IMR-90 (cell line): Measurements from ENCODE around the gene SLC8A1. TPM values are rescaled to one million over a fixed set of nuclear protein-coding genes. Genes with fewer than 3 reads are reported as not detected.

ENCODE experiments used
- ATAC-seq: fragments of 200-7000 bp; cut with Tn5 transposase; 2 replicates; pipeline ENCODE4 v1.9.1; 2020; ENCODE audit warnings: low read depth, mild to moderate bottlenecking, moderate library complexity
- BruUV-seq: library from RNA; stranded (reverse); fragments of 400-500 nt; replicated peaks from 2 replicates; lab custom pipeline; 2021; lab: Mats Ljungman, UMichigan
- CTCF ChIA-PET: fragments of 300-600 bp; formaldehyde crosslinking; extraction: SDS; loops from one replicate; lab custom pipeline; 2021; ENCODE audit warnings: antibody characterized with exemption; lab: Yijun Ruan, JAX
- POLR2A ChIA-PET: fragments of 300-600 bp; sonication (Branson Sonifier 250); formaldehyde crosslinking; loops from one replicate; lab custom pipeline; 2022; ENCODE audit warnings: antibody characterized with exemption; ENCODE audit not compliant: unreplicated experiment; lab: Charles Lee
- DNase-seq: peaks from one replicate; pipeline ENCODE4 v3.0.0; 2013
- H2AFZ ChIP-seq: replicated peaks from 2 replicates; pipeline ENCODE3; 2013; ENCODE audit warnings: low read length, mild to moderate bottlenecking; ENCODE audit not compliant: poor library complexity
- H2AK5ac ChIP-seq: 2 replicates; pipeline ENCODE4 v1.6.1; 2013; ENCODE audit warnings: low read depth, low read length, inconsistent platforms
- H2AK9ac ChIP-seq: replicated peaks from 2 replicates; pipeline ENCODE3; 2013; ENCODE audit warnings: mild to moderate bottlenecking, low read depth, low read length, moderate library complexity; ENCODE audit not compliant: poor library complexity
- H2BK120ac ChIP-seq: 2 replicates; pipeline ENCODE4 v1.6.1; 2013; ENCODE audit warnings: low read depth, low read length, inconsistent platforms
- H2BK15ac ChIP-seq: 3 replicates; pipeline ENCODE4 v1.6.1; 2013; ENCODE audit warnings: low read depth, low read length, inconsistent platforms
- H2BK20ac ChIP-seq: 2 replicates; pipeline ENCODE4 v1.6.1; 2013; ENCODE audit warnings: low read depth, mild to moderate bottlenecking, inconsistent platforms, low read length, moderate library complexity
- H2BK5ac ChIP-seq: 2 replicates; pipeline ENCODE4 v1.6.1; 2013; ENCODE audit warnings: mild to moderate bottlenecking, low read depth, low read length, inconsistent platforms; ENCODE audit not compliant: poor library complexity, severe bottlenecking
- H3K14ac ChIP-seq: replicated peaks from 2 replicates; pipeline ENCODE4 v1.6.1; 2013; ENCODE audit warnings: low read depth, low read length, inconsistent platforms
- H3K18ac ChIP-seq: 2 replicates; pipeline ENCODE4 v1.6.1; 2013; ENCODE audit warnings: low read depth, low read length, control low read depth
- H3K23ac ChIP-seq: 2 replicates; pipeline ENCODE4 v1.6.1; 2013; ENCODE audit warnings: low read depth, low read length, inconsistent platforms
- H3K27ac ChIP-seq: 2 replicates; pipeline ENCODE4 v1.5.1; 2013; ENCODE audit warnings: mild to moderate bottlenecking, control low read depth, low read length; ENCODE audit not compliant: insufficient read depth
- H3K27me3 ChIP-seq: 2 replicates; pipeline ENCODE4 v1.6.1; 2013; ENCODE audit warnings: low read length; ENCODE audit not compliant: control insufficient read depth, insufficient read depth
- H3K36me3 ChIP-seq: 2 replicates; pipeline ENCODE4 v1.6.1; 2013; ENCODE audit warnings: low read length, mixed read lengths; ENCODE audit not compliant: control insufficient read depth, insufficient read depth
- H3K4ac ChIP-seq: 2 replicates; pipeline ENCODE4 v1.6.1; 2013; ENCODE audit warnings: low read depth, low read length, inconsistent platforms
- H3K4me1 ChIP-seq: 2 replicates; pipeline ENCODE4 v1.6.1; 2013; ENCODE audit warnings: low read length, mixed read lengths; ENCODE audit not compliant: control insufficient read depth, insufficient read depth
- H3K4me2 ChIP-seq: 2 replicates; pipeline ENCODE4 v1.6.1; 2013; ENCODE audit warnings: low read depth, mild to moderate bottlenecking, control low read depth, low read length, moderate library complexity
- H3K4me3 ChIP-seq: 2 replicates; pipeline ENCODE4 v1.5.1; 2013; ENCODE audit warnings: low read depth, mild to moderate bottlenecking, control low read depth, low read length, moderate library complexity; ENCODE audit not compliant: insufficient read depth
- H3K56ac ChIP-seq: 2 replicates; pipeline ENCODE4 v1.6.1; 2013; ENCODE audit warnings: low read length, inconsistent platforms; ENCODE audit not compliant: insufficient read depth; ENCODE audit errors: extremely low read depth
- H3K79me1 ChIP-seq, 2 experiments: 2 replicates each; pipeline ENCODE4 v1.6.1; 2013; ENCODE audit warnings: low read length in 2 of 2, inconsistent platforms in 1 of 2, low read depth in 1 of 2
- H3K9ac ChIP-seq: 2 replicates; pipeline ENCODE4 v1.6.1; 2013; ENCODE audit warnings: low read depth, low read length, control low read depth
- H3K9me1 ChIP-seq: 2 replicates; pipeline ENCODE4 v1.6.1; 2013; ENCODE audit warnings: low read length, inconsistent platforms; ENCODE audit not compliant: insufficient read depth
- H3K9me3 ChIP-seq: 2 replicates; pipeline ENCODE4 v1.6.1; 2013; ENCODE audit warnings: low read length; ENCODE audit not compliant: control insufficient read depth, insufficient read depth
- H4K20me1 ChIP-seq: 2 replicates; pipeline ENCODE4 v1.6.1; 2013; ENCODE audit warnings: low read length, inconsistent platforms; ENCODE audit not compliant: insufficient read depth
- H4K5ac ChIP-seq: 2 replicates; pipeline ENCODE4 v1.6.1; 2013; ENCODE audit warnings: mild to moderate bottlenecking, low read depth, low read length, control low read depth
- H4K8ac ChIP-seq, 2 experiments: 2 replicates each; pipeline ENCODE4 v1.6.1; 2013; ENCODE audit warnings: low read depth in 2 of 2, low read length in 2 of 2, control low read depth in 1 of 2, inconsistent platforms in 1 of 2
- H4K91ac ChIP-seq: 2 replicates; pipeline ENCODE4 v1.6.1; 2013; ENCODE audit warnings: low read depth, low read length, inconsistent platforms; ENCODE audit not compliant: insufficient read depth
- BHLHE40 ChIP-seq: fragments of 150-350 bp; IDR thresholded peaks from 2 replicates; pipeline ENCODE4 v1.6.1; 2016; ENCODE audit warnings: mild to moderate bottlenecking, low read depth, low read length
- CEBPB ChIP-seq: IDR thresholded peaks from 2 replicates; pipeline ENCODE4 v1.6.1; 2012; ENCODE audit warnings: low read depth, low read length, improper control_type of control experiment
- CHD1 ChIP-seq: IDR thresholded peaks from 2 replicates; pipeline ENCODE4 v1.6.1; 2012; ENCODE audit warnings: low read depth, low read length, improper control_type of control experiment
- FOS ChIP-seq: fragments of 150-350 bp; IDR thresholded peaks from 2 replicates; pipeline ENCODE4 v1.6.1; 2016; ENCODE audit warnings: low read depth, low read length
- MAZ ChIP-seq: IDR thresholded peaks from 2 replicates; pipeline ENCODE4 v1.6.1; 2012; ENCODE audit warnings: low read depth, mild to moderate bottlenecking, low read length, improper control_type of control experiment, moderate library complexity, borderline replicate concordance
- MXI1 ChIP-seq: IDR thresholded peaks from 2 replicates; pipeline ENCODE4 v1.6.1; 2012; ENCODE audit warnings: low read depth, mild to moderate bottlenecking, low read length, moderate library complexity, borderline replicate concordance
- POLR2A ChIP-seq: IDR thresholded peaks from 2 replicates; pipeline ENCODE4 v1.6.1; 2012; ENCODE audit warnings: mild to moderate bottlenecking, low read depth, low read length
- RAD21 ChIP-seq: IDR thresholded peaks from 2 replicates; pipeline ENCODE4 v1.6.1; 2012; ENCODE audit warnings: low read length, improper control_type of control experiment
- RCOR1 ChIP-seq: IDR thresholded peaks from 2 replicates; pipeline ENCODE4 v1.6.1; 2012; ENCODE audit warnings: mild to moderate bottlenecking, low read length, improper control_type of control experiment; ENCODE audit not compliant: insufficient replicate concordance
- WGBS, 2 experiments: methylation state at CpG; one replicate each; pipeline versions ENCODE4 v1.1.5 to v1.1.7; 2013; ENCODE audit warnings: missing lambda C conversion rate in 2 of 2; ENCODE audit not compliant: insufficient read length in 1 of 2; ENCODE audit errors: extremely low coverage in 2 of 2; 5-methylcytosine and 5-hydroxymethylcytosine counted together
- dilution Hi-C: fragments of 300-500 bp; cut with HindIII; formaldehyde crosslinking; loops from one replicate; pipeline ENCODE4 v1.14.3; 2018; ENCODE audit warnings: low sequenced_read_pairs; ENCODE audit not compliant: unreplicated experiment
- in situ Hi-C: fragments of 300-500 bp; cut with MboI; formaldehyde crosslinking; loops from 3 replicates; pipeline ENCODE4 v1.14.3; 2019; ENCODE audit warnings: low sequenced_read_pairs, inconsistent platforms, mixed read lengths
- intact Hi-C: fragments of 100-400 bp; cut with micrococcal nuclease; formaldehyde crosslinking; loops from 2 replicates; pipeline ENCODE4 v1.10.0; 2022
- polyA plus RNA-seq, 3 experiments: library from polyadenylated mRNA; depleted of rRNA; stranded (reverse); fragments of >200 nt; gene quantifications; 2 replicates each; pipeline ENCODE4 v1.2.3, GENCODE V29; 2012; ENCODE audit warnings: low replicate concordance in 1 of 3
- total RNA-seq: library from RNA; depleted of rRNA; stranded (reverse); fragments of >200 nt; gene quantifications from 2 replicates; pipeline ENCODE4 v1.2.3, GENCODE V29; 2012
- TF ChIP-seq, protein P1 (sequence below): conservative IDR thresholded peaks from 2 replicates; pipeline ENCODE4 v1.5.1; 2012; ENCODE audit warnings: mild to moderate bottlenecking, low read depth, low read length, improper control_type of control experiment
- TF ChIP-seq, protein P2 (sequence below): fragments of 150-350 bp; IDR thresholded peaks from 2 replicates; pipeline ENCODE4 v1.6.1; 2016; ENCODE audit warnings: low read depth, mild to moderate bottlenecking, low read length, moderate library complexity, borderline replicate concordance

SLC8A1 gene
- total and polyA plus RNA-seq, 2 of the 4 experiments (the other 2 are of a cell fraction), result 7.7 to 57.0 TPM

DNA sequence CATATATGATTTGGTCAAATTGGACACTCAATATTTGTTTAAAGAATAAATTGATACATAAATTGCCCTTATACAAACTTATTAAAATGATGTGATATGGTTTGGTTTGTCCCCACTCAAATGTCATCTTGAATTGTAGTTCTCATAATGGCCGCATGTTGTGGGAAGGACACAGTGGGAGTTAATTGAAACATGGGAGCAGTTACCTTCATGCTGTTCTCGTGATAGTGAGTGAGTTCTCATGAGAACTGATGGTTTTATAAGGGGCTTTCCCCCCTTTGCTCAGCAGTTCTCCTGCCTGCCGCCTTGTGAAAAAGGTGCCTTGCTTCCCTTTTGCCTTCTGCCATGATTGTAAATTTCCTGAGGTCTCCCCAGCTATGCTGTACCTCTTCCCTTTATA, 34.0 kb upstream of the SLC8A1 start:
- Histone ChIP-seq H3K4me3 (no peak overlapping the region), H4K20me1 (no peaks in the 10 kb centered on the region), H3K23ac (no peak overlapping the region), H2AK5ac (no peak overlapping the region), H2BK15ac (no peak overlapping the region), H3K56ac (no peak overlapping the region), H3K4me2 (no peak overlapping the region), H3K79me1 (no peaks in the 10 kb centered on the region), H4K91ac (no peak overlapping the region), H3K4me1 (peaks cover 2% of the 10 kb centered on the region; the same call in 1 of the 2 replicates), H3K36me3 (no peaks in the 10 kb centered on the region), H3K4ac (no peak overlapping the region), H3K27me3 (no peaks in the 10 kb centered on the region), H2AK9ac (no peak overlapping the region), H4K8ac (no peak overlapping the region), H2BK120ac (no peak overlapping the region), H2BK20ac (no peak overlapping the region), H3K9me1 (no peaks in the 10 kb centered on the region), H3K27ac (no peak overlapping the region), H3K14ac (no peak overlapping the region), H3K9me3 (0 out of 2 replicates have a peak, but pooled peaks cover 2% of the 10 kb centered on the region), H2BK5ac (no peak overlapping the region), H3K18ac (no peak overlapping the region), H3K9ac (no peak overlapping the region), H2AFZ (no peak overlapping the region), H4K5ac (no peak overlapping the region)
- no CpG with 5 or more reads among the region's 3 CpGs for WGBS, 2 experiments
- DNase-seq, result no peak
- in situ Hi-C loops, result loop anchor here (25.0 kb wide), 1 partner anchor 276 kb away; no protein-coding TSS in a partner anchor
- dilution Hi-C loops, result no loop called here
- ATAC-seq, result no peak
- ChIA-PET POLR2A (no interaction called here), CTCF (no interaction called here)
- BruUV-seq, result no TSS peak
- TF ChIP-seq POLR2A (no peak), CEBPB (no peak), FOS (no peak), CHD1 (no peak), MXI1 (no peak), BHLHE40 (no peak), RAD21 (no peak), MAZ (no peak), RCOR1 (no peak)
- TF ChIP-seq, protein P1, sequence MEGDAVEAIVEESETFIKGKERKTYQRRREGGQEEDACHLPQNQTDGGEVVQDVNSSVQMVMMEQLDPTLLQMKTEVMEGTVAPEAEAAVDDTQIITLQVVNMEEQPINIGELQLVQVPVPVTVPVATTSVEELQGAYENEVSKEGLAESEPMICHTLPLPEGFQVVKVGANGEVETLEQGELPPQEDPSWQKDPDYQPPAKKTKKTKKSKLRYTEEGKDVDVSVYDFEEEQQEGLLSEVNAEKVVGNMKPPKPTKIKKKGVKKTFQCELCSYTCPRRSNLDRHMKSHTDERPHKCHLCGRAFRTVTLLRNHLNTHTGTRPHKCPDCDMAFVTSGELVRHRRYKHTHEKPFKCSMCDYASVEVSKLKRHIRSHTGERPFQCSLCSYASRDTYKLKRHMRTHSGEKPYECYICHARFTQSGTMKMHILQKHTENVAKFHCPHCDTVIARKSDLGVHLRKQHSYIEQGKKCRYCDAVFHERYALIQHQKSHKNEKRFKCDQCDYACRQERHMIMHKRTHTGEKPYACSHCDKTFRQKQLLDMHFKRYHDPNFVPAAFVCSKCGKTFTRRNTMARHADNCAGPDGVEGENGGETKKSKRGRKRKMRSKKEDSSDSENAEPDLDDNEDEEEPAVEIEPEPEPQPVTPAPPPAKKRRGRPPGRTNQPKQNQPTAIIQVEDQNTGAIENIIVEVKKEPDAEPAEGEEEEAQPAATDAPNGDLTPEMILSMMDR, result no peak
- TF ChIP-seq, protein P2, sequence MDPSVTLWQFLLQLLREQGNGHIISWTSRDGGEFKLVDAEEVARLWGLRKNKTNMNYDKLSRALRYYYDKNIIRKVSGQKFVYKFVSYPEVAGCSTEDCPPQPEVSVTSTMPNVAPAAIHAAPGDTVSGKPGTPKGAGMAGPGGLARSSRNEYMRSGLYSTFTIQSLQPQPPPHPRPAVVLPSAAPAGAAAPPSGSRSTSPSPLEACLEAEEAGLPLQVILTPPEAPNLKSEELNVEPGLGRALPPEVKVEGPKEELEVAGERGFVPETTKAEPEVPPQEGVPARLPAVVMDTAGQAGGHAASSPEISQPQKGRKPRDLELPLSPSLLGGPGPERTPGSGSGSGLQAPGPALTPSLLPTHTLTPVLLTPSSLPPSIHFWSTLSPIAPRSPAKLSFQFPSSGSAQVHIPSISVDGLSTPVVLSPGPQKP, result no peak
- intact Hi-C loops, result no loop called here
